ENCODE measurements around the gene IGF2. TPM values are rescaled to one million over a fixed set of nuclear protein-coding genes. Genes with fewer than 3 reads are reported as not detected.

Gene IGF2
- total and polyA plus RNA-seq, 2 donors from 2014 or later: 10.2 to 30.5 TPM

DNA sequence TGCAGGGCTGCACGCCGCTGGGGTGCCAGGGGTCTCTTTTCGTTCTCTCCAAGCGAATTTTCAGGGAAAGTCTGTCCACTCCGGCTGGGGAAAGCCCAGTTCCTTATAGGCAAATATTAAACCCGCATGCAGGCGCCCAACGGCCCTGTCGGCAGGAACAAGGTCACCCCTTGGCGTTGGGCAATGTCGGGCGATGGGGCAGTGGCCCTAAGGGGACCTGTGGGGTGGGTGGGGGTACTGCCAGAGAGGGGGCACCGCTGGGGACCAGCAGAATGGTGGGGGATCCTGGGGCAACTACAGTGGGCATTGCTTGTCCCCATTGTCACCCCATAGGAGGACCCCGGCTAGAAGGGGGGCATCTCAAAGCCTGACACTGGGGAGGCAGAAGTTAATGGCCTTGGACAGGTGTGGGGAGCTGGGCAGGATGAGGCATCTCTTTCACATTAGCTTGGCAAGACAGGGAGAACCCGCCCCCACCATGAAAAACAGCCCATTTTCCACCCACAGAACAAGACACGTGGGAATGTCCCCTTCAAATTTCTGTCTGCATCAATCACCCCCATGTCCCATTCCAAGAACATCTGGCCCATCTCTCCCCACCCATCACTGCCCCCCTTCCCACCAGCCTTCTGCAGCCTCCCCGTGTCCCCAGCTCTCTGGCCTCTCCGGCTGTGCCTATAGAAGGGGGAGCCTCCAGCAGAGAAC lies 5.5 kb upstream of the IGF2 start:
- intact Hi-C loops (cut with DNase I): no loop called here
- H3K9me3 ChIP-seq (ENCODE audit: control insufficient read depth in 2 of 3, insufficient read depth in 1 of 3, low read length in 3 of 3): no peaks in the 10 kb centered on the region
- peaks cover 35% of the 10 kb centered on the region for H3K27me3 ChIP-seq (ENCODE audit: control insufficient read depth, insufficient read depth, low read length)
- H3K27ac ChIP-seq (ENCODE audit: low read depth in 2 of 2, low read length in 2 of 2): no peak overlapping the region
- DNase-seq (no peak), FAIRE-seq (no peak)
- TF ChIP-seq, protein P1, sequence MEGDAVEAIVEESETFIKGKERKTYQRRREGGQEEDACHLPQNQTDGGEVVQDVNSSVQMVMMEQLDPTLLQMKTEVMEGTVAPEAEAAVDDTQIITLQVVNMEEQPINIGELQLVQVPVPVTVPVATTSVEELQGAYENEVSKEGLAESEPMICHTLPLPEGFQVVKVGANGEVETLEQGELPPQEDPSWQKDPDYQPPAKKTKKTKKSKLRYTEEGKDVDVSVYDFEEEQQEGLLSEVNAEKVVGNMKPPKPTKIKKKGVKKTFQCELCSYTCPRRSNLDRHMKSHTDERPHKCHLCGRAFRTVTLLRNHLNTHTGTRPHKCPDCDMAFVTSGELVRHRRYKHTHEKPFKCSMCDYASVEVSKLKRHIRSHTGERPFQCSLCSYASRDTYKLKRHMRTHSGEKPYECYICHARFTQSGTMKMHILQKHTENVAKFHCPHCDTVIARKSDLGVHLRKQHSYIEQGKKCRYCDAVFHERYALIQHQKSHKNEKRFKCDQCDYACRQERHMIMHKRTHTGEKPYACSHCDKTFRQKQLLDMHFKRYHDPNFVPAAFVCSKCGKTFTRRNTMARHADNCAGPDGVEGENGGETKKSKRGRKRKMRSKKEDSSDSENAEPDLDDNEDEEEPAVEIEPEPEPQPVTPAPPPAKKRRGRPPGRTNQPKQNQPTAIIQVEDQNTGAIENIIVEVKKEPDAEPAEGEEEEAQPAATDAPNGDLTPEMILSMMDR (IDR thresholded peaks at IDR 0.05; ENCODE audit: borderline replicate concordance, extremely low read depth, insufficient read depth): no peak
- H3K4me3 ChIP-seq (ENCODE audit: low read length in 3 of 3): no peak overlapping the region
- no peak overlapping the region for H3K9ac ChIP-seq (ENCODE audit: low read length in 3 of 3)
- no peaks in the 10 kb centered on the region for H3K36me3 ChIP-seq (ENCODE audit: control insufficient read depth in 2 of 3, insufficient read depth in 3 of 3, low read length in 3 of 3)
- H3K4me1 ChIP-seq (ENCODE audit: control insufficient read depth in 2 of 3, insufficient read depth in 2 of 3, low read depth in 1 of 3, low read length in 3 of 3): no peaks in the 10 kb centered on the region

DNA sequence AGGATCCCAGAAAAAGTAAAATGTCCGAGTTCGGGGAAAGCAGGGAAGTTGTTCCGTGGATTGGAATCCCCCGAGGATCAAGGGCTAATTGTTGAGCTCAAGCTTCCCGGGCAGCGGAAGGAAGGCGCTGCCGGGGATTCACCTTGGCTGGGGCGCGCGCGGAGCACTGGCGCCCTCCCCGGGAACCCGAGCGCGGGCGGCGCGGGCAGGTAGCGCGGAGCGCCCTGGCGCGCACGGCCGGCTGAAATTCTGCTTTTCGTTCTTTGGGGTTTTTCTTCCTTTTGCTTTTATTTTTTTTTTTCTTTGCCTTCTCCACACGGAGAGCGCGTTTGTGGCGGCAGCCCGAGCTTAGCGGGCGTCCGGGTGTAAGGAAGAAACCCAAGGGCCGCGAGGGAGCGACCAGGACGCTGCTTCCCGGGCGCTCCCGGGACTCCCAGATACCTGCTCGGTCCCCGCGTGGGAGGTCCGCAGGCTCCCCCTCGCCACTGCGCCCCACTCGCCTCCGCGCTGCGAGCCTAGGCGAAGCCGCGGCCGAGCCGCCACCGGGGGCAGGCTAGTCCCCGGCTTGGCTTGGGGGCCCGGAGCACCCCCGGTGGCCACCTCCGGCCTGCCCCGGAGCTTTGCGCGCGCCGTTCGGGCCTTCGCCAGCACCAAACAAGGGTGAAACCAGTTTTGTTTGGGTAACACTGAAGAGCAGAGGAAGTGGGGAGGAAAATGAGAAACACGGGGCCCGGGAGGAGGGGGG lies 4.8 kb upstream of the IGF2 start:
- FAIRE-seq: no peak
- Histone ChIP-seq H3K4me1 (ENCODE audit: control insufficient read depth in 2 of 3, insufficient read depth in 2 of 3, low read depth in 1 of 3, low read length in 3 of 3) (no peaks in the 10 kb centered on the region), H3K9ac (ENCODE audit: low read length in 3 of 3) (no peak overlapping the region), H3K9me3 (ENCODE audit: control insufficient read depth in 2 of 3, insufficient read depth in 1 of 3, low read length in 3 of 3) (no peaks in the 10 kb centered on the region), H3K4me3 (ENCODE audit: low read length in 3 of 3) (peak overlapping the region in 1 of 3 donors; percentile 36), H3K36me3 (ENCODE audit: control insufficient read depth in 2 of 3, insufficient read depth in 3 of 3, low read length in 3 of 3) (no peaks in the 10 kb centered on the region), H3K27me3 (ENCODE audit: control insufficient read depth, insufficient read depth, low read length) (peaks cover 35% of the 10 kb centered on the region), H3K27ac (ENCODE audit: low read depth in 2 of 2, low read length in 2 of 2) (no peak overlapping the region)
- TF ChIP-seq, protein P1 (IDR thresholded peaks at IDR 0.05; ENCODE audit: borderline replicate concordance, extremely low read depth, insufficient read depth): no peak
- peak in 1 of 5 donors; percentile 58 for DNase-seq
- intact Hi-C loops (cut with DNase I): no loop called here

DNA sequence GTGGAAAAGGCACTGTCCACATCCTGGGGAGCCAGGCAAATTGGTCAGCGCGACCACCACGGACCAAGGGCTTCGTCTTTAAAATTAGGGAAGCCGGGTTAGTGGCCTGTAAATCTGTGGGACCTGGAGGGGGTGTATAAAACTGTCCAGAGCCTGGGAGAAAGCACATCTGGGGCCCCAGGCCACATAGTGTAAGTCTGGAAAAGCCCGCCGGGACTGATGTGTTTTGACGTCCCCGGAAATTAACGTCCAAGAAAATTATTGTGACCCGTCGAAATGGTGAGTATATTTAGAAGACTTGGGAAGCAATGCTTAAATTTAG lies 4.2 kb upstream of the IGF2 start:
- Histone ChIP-seq H3K9ac (ENCODE audit: low read length in 3 of 3) (no peak overlapping the region), H3K27me3 (ENCODE audit: control insufficient read depth, insufficient read depth, low read length) (peaks cover 35% of the 10 kb centered on the region), H3K4me3 (ENCODE audit: low read length in 3 of 3) (peak overlapping the region in 1 of 3 donors; percentile 36), H3K27ac (ENCODE audit: low read depth in 2 of 2, low read length in 2 of 2) (no peak overlapping the region), H3K36me3 (ENCODE audit: control insufficient read depth in 2 of 3, insufficient read depth in 3 of 3, low read length in 3 of 3) (no peaks in the 10 kb centered on the region), H3K9me3 (ENCODE audit: control insufficient read depth in 2 of 3, insufficient read depth in 1 of 3, low read length in 3 of 3) (no peaks in the 10 kb centered on the region), H3K4me1 (ENCODE audit: control insufficient read depth in 2 of 3, insufficient read depth in 2 of 3, low read depth in 1 of 3, low read length in 3 of 3) (no peaks in the 10 kb centered on the region)
- TF ChIP-seq, protein P1 (IDR thresholded peaks at IDR 0.05; ENCODE audit: borderline replicate concordance, extremely low read depth, insufficient read depth): no peak
- intact Hi-C loops (cut with DNase I): no loop called here
- FAIRE-seq (no peak), DNase-seq (no peak)
